ENCODE results near the gene KCTD5. TPM values are rescaled to one million over a fixed set of nuclear protein-coding genes. Genes with fewer than 3 reads are reported as not detected.
A peak's percentile ranks its signal among the peaks of the same experiment; 100 is the strongest.
"Not testable (repeated sequence)": the region's sequence is repeated elsewhere in the genome, so short reads cannot be mapped to it uniquely, and the experiment has no call there.

KCTD5 gene
- total RNA-seq, 1 donor: 25.0 TPM

DNA sequence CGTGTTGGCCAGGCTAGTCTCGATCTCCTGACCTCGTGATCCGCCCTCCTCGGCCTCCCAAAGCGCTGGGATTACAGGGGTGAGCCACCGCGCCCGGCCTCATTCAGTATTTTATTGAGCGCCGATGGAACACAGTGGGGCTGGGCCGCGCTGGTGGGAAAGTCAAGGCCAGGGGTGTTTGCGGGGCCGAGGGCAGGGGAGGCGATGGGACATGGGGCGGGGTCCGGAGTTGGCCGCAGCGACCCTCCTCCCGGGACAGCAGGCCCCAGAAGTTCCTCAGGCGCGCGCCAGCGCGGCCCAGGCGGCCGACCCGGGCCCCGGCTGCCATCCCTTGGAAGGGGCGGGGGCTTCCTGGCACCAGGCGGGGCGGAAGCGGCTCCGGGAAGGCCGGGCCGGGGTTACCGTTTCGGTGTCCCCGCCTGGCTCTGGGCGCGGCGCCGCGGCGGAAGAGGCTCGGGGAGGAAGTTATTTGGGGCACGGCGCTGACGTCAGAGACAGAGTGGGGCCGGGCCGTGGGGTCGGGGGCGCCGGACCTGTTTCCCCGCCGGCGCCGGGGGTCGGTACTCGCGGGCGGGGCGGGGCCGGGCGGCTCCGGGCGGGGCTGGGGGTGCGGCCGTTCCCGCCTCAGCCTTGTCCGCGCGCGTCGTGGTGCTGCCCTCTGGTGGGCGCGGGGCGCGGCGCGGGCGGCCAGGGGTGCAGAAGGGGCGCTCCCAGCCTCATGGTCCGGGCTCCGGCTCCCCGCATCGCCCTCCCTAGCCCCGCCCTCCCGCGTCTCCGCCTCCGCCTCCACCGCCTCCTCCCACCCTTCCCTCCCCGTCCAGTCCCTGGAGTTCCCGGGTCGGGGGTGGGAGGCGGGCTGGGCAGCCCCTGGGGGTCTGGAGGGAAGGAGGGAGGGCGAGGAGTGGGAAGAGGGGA lies 38.7 kb downstream of the KCTD5 start:
- DNase-seq (ENCODE audit: low read depth): peak; percentile 83
- TF ChIP-seq, protein P1, sequence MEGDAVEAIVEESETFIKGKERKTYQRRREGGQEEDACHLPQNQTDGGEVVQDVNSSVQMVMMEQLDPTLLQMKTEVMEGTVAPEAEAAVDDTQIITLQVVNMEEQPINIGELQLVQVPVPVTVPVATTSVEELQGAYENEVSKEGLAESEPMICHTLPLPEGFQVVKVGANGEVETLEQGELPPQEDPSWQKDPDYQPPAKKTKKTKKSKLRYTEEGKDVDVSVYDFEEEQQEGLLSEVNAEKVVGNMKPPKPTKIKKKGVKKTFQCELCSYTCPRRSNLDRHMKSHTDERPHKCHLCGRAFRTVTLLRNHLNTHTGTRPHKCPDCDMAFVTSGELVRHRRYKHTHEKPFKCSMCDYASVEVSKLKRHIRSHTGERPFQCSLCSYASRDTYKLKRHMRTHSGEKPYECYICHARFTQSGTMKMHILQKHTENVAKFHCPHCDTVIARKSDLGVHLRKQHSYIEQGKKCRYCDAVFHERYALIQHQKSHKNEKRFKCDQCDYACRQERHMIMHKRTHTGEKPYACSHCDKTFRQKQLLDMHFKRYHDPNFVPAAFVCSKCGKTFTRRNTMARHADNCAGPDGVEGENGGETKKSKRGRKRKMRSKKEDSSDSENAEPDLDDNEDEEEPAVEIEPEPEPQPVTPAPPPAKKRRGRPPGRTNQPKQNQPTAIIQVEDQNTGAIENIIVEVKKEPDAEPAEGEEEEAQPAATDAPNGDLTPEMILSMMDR (IDR thresholded peaks at IDR 0.05; ENCODE audit: insufficient read depth, low read depth, low read length): peak; percentile 48
- H3K4me3 ChIP-seq (ENCODE audit: low read depth, low read length): peak overlapping the region; percentile 65

DNA sequence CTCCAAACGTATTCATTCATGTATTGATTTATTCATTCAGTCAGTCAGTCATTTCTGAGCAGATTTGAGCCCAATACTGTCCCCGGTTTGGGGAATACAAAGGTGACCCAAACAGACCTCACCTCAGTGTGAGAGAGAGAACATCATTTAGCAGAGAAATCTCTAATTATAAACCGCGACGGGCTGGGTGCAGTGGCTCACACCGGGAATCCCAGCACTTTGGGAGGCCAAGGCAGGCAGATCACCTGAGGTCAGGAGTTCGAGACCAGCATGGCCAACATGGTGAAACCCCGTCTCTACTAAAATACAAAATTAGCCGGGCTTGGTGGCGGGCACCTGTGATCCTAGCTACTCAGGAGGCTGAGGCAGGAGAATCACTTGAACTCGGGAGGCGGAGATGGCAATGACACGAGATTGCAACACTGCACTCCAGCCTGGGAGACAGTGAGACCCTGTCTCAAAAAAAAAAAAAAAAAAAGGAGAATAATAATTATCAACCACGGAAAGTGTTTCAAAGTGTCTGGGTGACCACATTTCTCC lies 39.4 kb downstream of the KCTD5 start:
- not testable (repeated sequence) for DNase-seq (ENCODE audit: low read depth)
- peak overlapping the region; percentile 65 for H3K4me3 ChIP-seq (ENCODE audit: low read depth, low read length)

DNA sequence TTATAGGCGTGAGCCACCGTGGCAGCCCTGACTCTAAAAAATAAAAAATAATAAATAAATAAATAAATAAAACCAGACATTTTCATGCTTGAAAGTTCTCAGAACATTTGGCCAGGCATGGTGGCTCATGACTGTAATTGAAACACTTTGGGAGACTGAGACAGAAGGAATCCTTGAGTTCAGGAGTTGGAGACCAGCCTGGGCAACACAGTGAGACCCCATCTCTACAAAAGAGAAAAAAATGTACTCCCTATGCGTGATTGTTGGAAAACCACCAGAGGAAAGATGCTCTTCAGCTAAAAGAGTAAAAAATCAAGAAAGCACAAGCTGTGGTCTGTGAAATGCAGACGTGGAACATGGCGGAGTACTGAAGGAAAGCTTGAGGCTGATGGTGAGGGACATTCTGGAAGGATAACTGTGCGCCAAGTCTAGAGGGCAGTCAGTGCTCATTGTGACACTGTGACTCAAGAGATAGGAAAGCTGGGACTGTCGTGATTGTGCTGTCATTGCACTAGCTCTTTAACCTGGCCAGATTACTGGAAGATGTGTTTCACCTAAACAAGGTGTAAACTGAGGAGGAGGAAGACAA lies 41.9 kb downstream of the KCTD5 start:
- TF ChIP-seq, protein P1 (IDR thresholded peaks at IDR 0.05; ENCODE audit: insufficient read depth, low read depth, low read length): no peak
- no peak for DNase-seq (ENCODE audit: low read depth)

DNA sequence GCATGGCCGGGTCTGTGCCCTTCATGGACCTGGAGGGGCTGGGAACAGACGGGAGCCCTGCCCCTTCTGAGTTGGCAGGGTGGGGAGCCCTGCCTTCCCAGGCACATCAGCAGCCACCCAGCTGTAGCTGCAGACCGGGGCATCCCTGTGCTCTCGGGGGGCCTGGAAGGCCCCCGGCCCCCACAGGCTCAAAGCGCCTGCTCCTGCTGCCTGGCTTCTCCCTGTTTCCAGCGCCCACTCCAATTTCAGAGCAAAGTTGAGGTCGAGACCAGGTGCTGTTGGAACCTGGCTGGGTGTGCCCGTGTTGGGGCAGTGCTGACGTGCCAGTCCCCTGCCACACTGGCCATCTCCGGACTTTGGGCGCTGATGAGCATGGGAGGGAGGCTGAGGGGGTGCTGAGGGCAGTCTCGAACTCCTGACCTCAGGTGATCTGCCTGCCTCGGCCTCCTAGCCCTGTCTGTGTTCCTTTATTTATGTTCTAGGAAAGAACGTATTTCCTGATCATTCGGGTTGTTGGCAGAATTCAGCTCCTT lies 42.6 kb downstream of the KCTD5 start:
- DNase-seq (ENCODE audit: low read depth): no peak
- TF ChIP-seq, protein P1 (IDR thresholded peaks at IDR 0.05; ENCODE audit: insufficient read depth, low read depth, low read length): no peak
- no peak overlapping the region for H3K4me3 ChIP-seq (ENCODE audit: low read depth, low read length)

More for the DNA sequence above, 41.9 kb downstream of the KCTD5 start:
- no peak overlapping the region for H3K4me3 ChIP-seq (ENCODE audit: low read depth, low read length)

DNA sequence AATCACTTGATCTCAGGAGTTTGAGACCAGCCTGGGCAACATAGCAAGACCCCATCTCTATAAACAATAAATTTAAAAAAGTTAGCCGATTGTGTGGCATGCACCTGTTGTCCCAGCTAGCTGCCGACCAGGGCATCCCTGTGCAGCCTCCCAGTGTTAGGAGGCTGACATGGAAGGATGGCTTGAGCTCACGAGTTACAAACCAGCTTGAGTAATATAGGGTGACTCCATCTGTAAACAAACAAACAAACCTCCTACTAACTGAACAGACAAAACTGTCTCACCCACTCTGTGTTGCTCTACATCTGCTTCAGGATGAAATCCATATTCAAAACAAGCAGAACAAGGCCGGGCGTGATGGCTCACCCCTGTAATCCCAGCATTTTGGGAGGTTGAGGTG lies 44.6 kb downstream of the KCTD5 start:
- no peak overlapping the region for H3K4me3 ChIP-seq (ENCODE audit: low read depth, low read length)
- TF ChIP-seq, protein P1 (IDR thresholded peaks at IDR 0.05; ENCODE audit: insufficient read depth, low read depth, low read length): no peak
- no peak for DNase-seq (ENCODE audit: low read depth)

DNA sequence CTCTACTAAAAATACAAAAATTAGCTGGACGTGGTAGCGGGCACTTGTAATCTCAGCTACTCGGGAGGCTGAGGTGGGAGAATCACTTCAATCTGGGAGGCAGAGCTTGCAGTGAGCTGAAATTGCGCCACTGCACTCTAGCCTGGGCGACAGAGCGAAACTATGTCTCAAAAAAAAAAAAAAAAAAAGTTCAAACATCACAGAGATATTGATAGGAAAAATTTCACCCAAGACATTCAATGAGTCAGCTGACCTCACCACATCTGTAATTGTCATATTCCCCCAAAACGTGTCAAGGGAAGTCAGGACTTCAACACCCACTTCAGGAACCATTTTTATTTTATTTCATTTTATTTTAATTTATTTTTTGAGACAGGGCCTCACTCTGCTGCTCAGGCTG lies 45.7 kb downstream of the KCTD5 start:
- H3K4me3 ChIP-seq (ENCODE audit: low read depth, low read length): no peak overlapping the region
- TF ChIP-seq, protein P1 (IDR thresholded peaks at IDR 0.05; ENCODE audit: insufficient read depth, low read depth, low read length): no peak
- no peak for DNase-seq (ENCODE audit: low read depth)
